ENCODE measurements around the gene ATRNL1.

Gene ATRNL1

GRCh38 chr10:115665549-115665948 is 572.4 kb downstream of the ATRNL1 start:
- H3K27ac ChIP-seq (ENCODE audit: low read depth, low read length), result no peak overlapping the region
- no peaks in the 10 kb centered on the region for H3K9me3 ChIP-seq (ENCODE audit: control insufficient read depth, insufficient read depth, low read depth, low read length)
- no peak overlapping the region for H3K4me3 ChIP-seq (ENCODE audit: low read depth, low read length)
- no peak overlapping the region for H3K9ac ChIP-seq (ENCODE audit: low read length)
- H3K4me1 ChIP-seq (ENCODE audit: control insufficient read depth, insufficient read depth, low read length), result no peaks in the 10 kb centered on the region
- H3K36me3 ChIP-seq (ENCODE audit: control insufficient read depth, insufficient read depth, low read length), result no peaks in the 10 kb centered on the region
- no peaks in the 10 kb centered on the region for H3K27me3 ChIP-seq (ENCODE audit: control insufficient read depth, insufficient read depth, low read length)

DNA sequence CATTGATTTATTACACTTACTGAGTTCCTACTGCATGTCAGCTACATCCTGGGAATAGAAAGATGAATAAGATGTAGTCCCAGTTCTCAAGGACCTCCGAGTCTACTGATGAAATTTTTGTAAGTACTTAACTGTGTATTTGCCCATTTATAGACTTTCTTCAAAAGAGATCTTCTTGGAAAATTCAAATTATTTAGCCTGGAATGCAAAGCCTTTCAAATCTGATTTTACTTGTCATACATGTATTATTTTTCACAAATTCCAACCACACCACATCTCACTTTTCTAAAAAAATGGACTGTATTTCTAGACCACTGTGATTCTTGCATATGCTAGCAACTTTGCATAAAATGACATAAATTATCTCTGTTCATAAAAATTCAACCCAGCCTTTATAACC is 581.3 kb downstream of the ATRNL1 start:
- no peaks in the 10 kb centered on the region for H3K4me1 ChIP-seq (ENCODE audit: control insufficient read depth, insufficient read depth, low read length)
- no peak overlapping the region for H3K4me3 ChIP-seq (ENCODE audit: low read depth, low read length)
- H3K27me3 ChIP-seq (ENCODE audit: control insufficient read depth, insufficient read depth, low read length), result no peaks in the 10 kb centered on the region
- no peaks in the 10 kb centered on the region for H3K36me3 ChIP-seq (ENCODE audit: control insufficient read depth, insufficient read depth, low read length)
- H3K27ac ChIP-seq (ENCODE audit: low read depth, low read length), result no peak overlapping the region
- no peaks in the 10 kb centered on the region for H3K9me3 ChIP-seq (ENCODE audit: control insufficient read depth, insufficient read depth, low read depth, low read length)
- no peak overlapping the region for H3K9ac ChIP-seq (ENCODE audit: low read length)

DNA sequence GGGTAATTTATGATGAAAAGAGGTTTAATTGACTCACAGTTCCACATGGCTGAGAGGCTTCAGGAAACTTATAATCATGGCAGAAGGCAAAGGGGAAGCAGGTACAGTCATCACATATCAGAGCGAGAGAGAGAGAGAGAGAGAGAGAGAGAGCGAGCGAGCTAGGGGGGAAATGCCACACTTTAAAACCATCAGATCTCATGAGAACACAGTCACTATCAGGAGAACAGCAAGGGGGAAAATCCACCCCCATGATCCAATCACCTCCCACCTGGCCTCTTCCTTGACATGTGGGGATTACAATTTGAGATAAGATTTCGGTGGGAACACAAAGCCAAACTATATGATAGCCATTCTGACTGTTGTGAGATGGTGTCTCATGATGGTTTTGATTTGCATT is 603.6 kb downstream of the ATRNL1 start:
- no peaks in the 10 kb centered on the region for H3K36me3 ChIP-seq (ENCODE audit: control insufficient read depth, insufficient read depth, low read length)
- no peak overlapping the region for H3K4me3 ChIP-seq (ENCODE audit: low read depth, low read length)
- no peak overlapping the region for H3K27ac ChIP-seq (ENCODE audit: low read depth, low read length)
- H3K27me3 ChIP-seq (ENCODE audit: control insufficient read depth, insufficient read depth, low read length), result no peaks in the 10 kb centered on the region
- no peaks in the 10 kb centered on the region for H3K9me3 ChIP-seq (ENCODE audit: control insufficient read depth, insufficient read depth, low read depth, low read length)
- H3K4me1 ChIP-seq (ENCODE audit: control insufficient read depth, insufficient read depth, low read length), result no peaks in the 10 kb centered on the region
- no peak overlapping the region for H3K9ac ChIP-seq (ENCODE audit: low read length)

DNA sequence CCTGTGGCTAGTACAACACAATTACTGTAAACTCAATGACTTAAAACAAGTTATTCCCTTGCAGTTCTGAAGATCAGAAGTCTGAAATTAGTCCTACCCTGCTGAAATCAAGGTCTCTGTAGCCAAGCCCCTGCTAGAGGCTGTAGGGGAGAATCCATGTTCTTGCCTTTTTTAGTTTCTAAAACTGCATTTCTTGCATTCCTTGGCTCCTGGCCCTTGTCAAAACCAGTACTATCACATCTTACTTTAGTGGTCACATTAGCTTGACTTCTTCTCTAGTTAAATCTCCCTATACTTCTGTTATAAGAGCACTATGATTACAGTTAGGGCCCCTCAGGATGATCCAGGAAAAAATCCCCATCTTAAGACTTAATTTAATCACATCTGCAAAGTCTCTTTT is 612.9 kb downstream of the ATRNL1 start:
- Histone ChIP-seq H3K27ac (ENCODE audit: low read depth, low read length) (no peak overlapping the region), H3K4me3 (ENCODE audit: low read depth, low read length) (no peak overlapping the region), H3K27me3 (ENCODE audit: control insufficient read depth, insufficient read depth, low read length) (no peaks in the 10 kb centered on the region), H3K9me3 (ENCODE audit: control insufficient read depth, insufficient read depth, low read depth, low read length) (no peaks in the 10 kb centered on the region), H3K9ac (ENCODE audit: low read length) (no peak overlapping the region), H3K4me1 (ENCODE audit: control insufficient read depth, insufficient read depth, low read length) (0 out of 2 replicates have a peak, but pooled peaks cover 4% of the 10 kb centered on the region), H3K36me3 (ENCODE audit: control insufficient read depth, insufficient read depth, low read length) (no peaks in the 10 kb centered on the region)

GRCh38 chr10:115706488-115707076 is 613.4 kb downstream of the ATRNL1 start:
- no peak overlapping the region for H3K9ac ChIP-seq (ENCODE audit: low read length)
- H3K27ac ChIP-seq (ENCODE audit: low read depth, low read length), result no peak overlapping the region
- no peak overlapping the region for H3K4me3 ChIP-seq (ENCODE audit: low read depth, low read length)
- no peaks in the 10 kb centered on the region for H3K27me3 ChIP-seq (ENCODE audit: control insufficient read depth, insufficient read depth, low read length)
- H3K4me1 ChIP-seq (ENCODE audit: control insufficient read depth, insufficient read depth, low read length), result 0 out of 2 replicates have a peak, but pooled peaks cover 4% of the 10 kb centered on the region
- H3K36me3 ChIP-seq (ENCODE audit: control insufficient read depth, insufficient read depth, low read length), result no peaks in the 10 kb centered on the region
- no peaks in the 10 kb centered on the region for H3K9me3 ChIP-seq (ENCODE audit: control insufficient read depth, insufficient read depth, low read depth, low read length)

GRCh38 chr10:115710136-115710535 is 617.0 kb downstream of the ATRNL1 start:
- Histone ChIP-seq H3K27ac (ENCODE audit: low read depth, low read length) (no peak overlapping the region), H3K9ac (ENCODE audit: low read length) (no peak overlapping the region), H3K4me3 (ENCODE audit: low read depth, low read length) (no peak overlapping the region), H3K9me3 (ENCODE audit: control insufficient read depth, insufficient read depth, low read depth, low read length) (no peaks in the 10 kb centered on the region), H3K27me3 (ENCODE audit: control insufficient read depth, insufficient read depth, low read length) (no peaks in the 10 kb centered on the region), H3K36me3 (ENCODE audit: control insufficient read depth, insufficient read depth, low read length) (no peaks in the 10 kb centered on the region), H3K4me1 (ENCODE audit: control insufficient read depth, insufficient read depth, low read length) (0 out of 2 replicates have a peak, but pooled peaks cover 4% of the 10 kb centered on the region)

DNA sequence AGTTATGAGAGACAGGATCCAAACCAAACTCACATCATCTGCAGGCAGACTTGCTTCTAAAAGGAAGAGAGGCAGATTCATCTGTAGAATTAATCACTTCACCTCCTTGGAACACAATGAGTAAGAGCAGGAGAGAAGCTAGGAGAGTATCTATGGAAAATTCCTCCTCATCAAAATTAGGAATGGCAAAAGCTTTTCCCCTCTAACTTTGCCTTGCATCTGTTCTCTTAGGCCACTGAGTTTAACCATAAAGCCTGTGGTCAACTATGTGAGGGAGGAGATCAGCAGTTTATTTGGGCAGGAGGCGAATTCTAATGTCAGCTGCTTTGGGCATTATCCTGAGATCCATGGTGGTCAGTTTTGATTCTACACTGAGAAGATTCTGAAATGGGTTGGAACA is 618.1 kb downstream of the ATRNL1 start:
- no peaks in the 10 kb centered on the region for H3K27me3 ChIP-seq (ENCODE audit: control insufficient read depth, insufficient read depth, low read length)
- no peak overlapping the region for H3K4me3 ChIP-seq (ENCODE audit: low read depth, low read length)
- H3K27ac ChIP-seq (ENCODE audit: low read depth, low read length), result no peak overlapping the region
- no peaks in the 10 kb centered on the region for H3K36me3 ChIP-seq (ENCODE audit: control insufficient read depth, insufficient read depth, low read length)
- H3K9ac ChIP-seq (ENCODE audit: low read length), result no peak overlapping the region
- H3K9me3 ChIP-seq (ENCODE audit: control insufficient read depth, insufficient read depth, low read depth, low read length), result no peaks in the 10 kb centered on the region
- no peaks in the 10 kb centered on the region for H3K4me1 ChIP-seq (ENCODE audit: control insufficient read depth, insufficient read depth, low read length)

DNA sequence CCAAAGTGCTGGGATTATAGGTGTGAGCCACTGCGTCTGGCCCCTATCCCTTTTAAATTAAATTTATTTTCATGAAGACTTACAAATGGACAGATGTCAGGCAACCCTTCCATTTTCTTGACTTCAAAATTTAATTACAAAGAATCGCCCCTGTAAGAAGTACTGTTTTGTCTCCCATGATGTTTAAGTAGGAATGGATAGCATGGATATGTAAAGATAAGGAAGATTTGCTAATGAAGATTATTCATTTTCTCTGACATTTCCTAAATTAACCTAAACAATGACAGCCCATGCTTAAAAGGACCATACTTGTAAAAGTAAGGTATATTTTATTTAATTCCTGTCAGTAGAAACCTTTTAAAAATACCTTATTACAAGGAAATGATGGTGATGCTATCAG is 627.0 kb downstream of the ATRNL1 start:
- H3K4me1 ChIP-seq (ENCODE audit: control insufficient read depth, insufficient read depth, low read length), result no peaks in the 10 kb centered on the region

GRCh38 chr10:115727129-115727528 is 634.0 kb downstream of the ATRNL1 start:
- Histone ChIP-seq H3K9me3 (ENCODE audit: control insufficient read depth, insufficient read depth, low read depth, low read length) (no peaks in the 10 kb centered on the region), H3K9ac (ENCODE audit: low read length) (no peak overlapping the region), H3K27me3 (ENCODE audit: control insufficient read depth, insufficient read depth, low read length) (no peaks in the 10 kb centered on the region), H3K36me3 (ENCODE audit: control insufficient read depth, insufficient read depth, low read length) (no peaks in the 10 kb centered on the region), H3K4me3 (ENCODE audit: low read depth, low read length) (no peak overlapping the region), H3K4me1 (ENCODE audit: control insufficient read depth, insufficient read depth, low read length) (no peaks in the 10 kb centered on the region), H3K27ac (ENCODE audit: low read depth, low read length) (no peak overlapping the region)

More for the DNA sequence above, 627.0 kb downstream of the ATRNL1 start:
- H3K36me3 ChIP-seq (ENCODE audit: control insufficient read depth, insufficient read depth, low read length), result no peaks in the 10 kb centered on the region
- no peak overlapping the region for H3K9ac ChIP-seq (ENCODE audit: low read length)
- H3K27ac ChIP-seq (ENCODE audit: low read depth, low read length), result no peak overlapping the region
- H3K4me3 ChIP-seq (ENCODE audit: low read depth, low read length), result no peak overlapping the region
- H3K27me3 ChIP-seq (ENCODE audit: control insufficient read depth, insufficient read depth, low read length), result no peaks in the 10 kb centered on the region
- H3K9me3 ChIP-seq (ENCODE audit: control insufficient read depth, insufficient read depth, low read depth, low read length), result no peaks in the 10 kb centered on the region

- Histone ChIP-seq H3K9me3 (ENCODE audit: control insufficient read depth, insufficient read depth, low read depth, low read length) (no peaks in the 10 kb centered on the region), H3K27me3 (ENCODE audit: control insufficient read depth, insufficient read depth, low read length) (no peaks in the 10 kb centered on the region), H3K9ac (ENCODE audit: low read length) (no peak overlapping the region), H3K36me3 (ENCODE audit: control insufficient read depth, insufficient read depth, low read length) (no peaks in the 10 kb centered on the region), H3K4me3 (ENCODE audit: low read depth, low read length) (no peak overlapping the region), H3K27ac (ENCODE audit: low read depth, low read length) (no peak overlapping the region), H3K4me1 (ENCODE audit: control insufficient read depth, insufficient read depth, low read length) (no peaks in the 10 kb centered on the region)
Measured at GRCh38 chr10:115744089-115744488, 650.9 kb downstream of the ATRNL1 start.

GRCh38 chr10:115745943-115746342 is 652.8 kb downstream of the ATRNL1 start:
- H3K9me3 ChIP-seq (ENCODE audit: control insufficient read depth, insufficient read depth, low read depth, low read length), result no peaks in the 10 kb centered on the region
- no peak overlapping the region for H3K9ac ChIP-seq (ENCODE audit: low read length)
- H3K4me3 ChIP-seq (ENCODE audit: low read depth, low read length), result no peak overlapping the region
- no peak overlapping the region for H3K27ac ChIP-seq (ENCODE audit: low read depth, low read length)
- H3K27me3 ChIP-seq (ENCODE audit: control insufficient read depth, insufficient read depth, low read length), result no peaks in the 10 kb centered on the region
- no peaks in the 10 kb centered on the region for H3K4me1 ChIP-seq (ENCODE audit: control insufficient read depth, insufficient read depth, low read length)
- no peaks in the 10 kb centered on the region for H3K36me3 ChIP-seq (ENCODE audit: control insufficient read depth, insufficient read depth, low read length)

- H3K9ac ChIP-seq (ENCODE audit: low read length), result no peak overlapping the region
- no peaks in the 10 kb centered on the region for H3K4me1 ChIP-seq (ENCODE audit: control insufficient read depth, insufficient read depth, low read length)
- no peak overlapping the region for H3K4me3 ChIP-seq (ENCODE audit: low read depth, low read length)
- no peaks in the 10 kb centered on the region for H3K27me3 ChIP-seq (ENCODE audit: control insufficient read depth, insufficient read depth, low read length)
- H3K9me3 ChIP-seq (ENCODE audit: control insufficient read depth, insufficient read depth, low read depth, low read length), result no peaks in the 10 kb centered on the region; the same call in 1 of the 2 replicates
- no peak overlapping the region for H3K27ac ChIP-seq (ENCODE audit: low read depth, low read length)
- no peaks in the 10 kb centered on the region for H3K36me3 ChIP-seq (ENCODE audit: control insufficient read depth, insufficient read depth, low read length)
Measured at GRCh38 chr10:115747811-115748210, 654.6 kb downstream of the ATRNL1 start.
